ENCODE results near the gene TSPAN1. TPM values are rescaled to one million over a fixed set of nuclear protein-coding genes. Genes with fewer than 3 reads are reported as not detected.

Gene TSPAN1
- total RNA-seq, 1 donor from 2014 or later: 3.9 TPM

GRCh38 chr1:46186076-46186475 is 11.2 kb downstream of the TSPAN1 start:
- Histone ChIP-seq H3K36me3 (no peaks in the 10 kb centered on the region), H3K4me1 (peaks cover 62% of the 10 kb centered on the region), H3K27me3 (no peaks in the 10 kb centered on the region), H3K27ac (peak overlapping the region; percentile 78), H3K4me3 (no peak overlapping the region), H3K9me3 (no peaks in the 10 kb centered on the region)
- intact Hi-C loops (cut with DNase I): no loop called here
- TF ChIP-seq POLR2AphosphoS5 (IDR thresholded peaks at IDR 0.05; ENCODE audit: insufficient read depth in 1 of 2, low read depth in 1 of 2) (no peak), POLR2A (IDR thresholded peaks at IDR 0.05) (no peak), CTCF (IDR thresholded peaks at IDR 0.05) (no peak)
- DNase-seq (ENCODE audit: extremely low spot score in 2 of 2): no peak

- intact Hi-C loops (cut with DNase I): no loop called here
- Histone ChIP-seq H3K9me3 (no peaks in the 10 kb centered on the region), H3K36me3 (peaks cover 0 to 5% of the 10 kb centered on the region in 2 donors), H3K4me1 (peaks cover 52% of the 10 kb centered on the region), H3K27me3 (no peaks in the 10 kb centered on the region), H3K27ac (no peak overlapping the region), H3K4me3 (no peak overlapping the region)
- TF ChIP-seq CTCF (IDR thresholded peaks at IDR 0.05) (no peak), POLR2AphosphoS5 (IDR thresholded peaks at IDR 0.05; ENCODE audit: insufficient read depth in 1 of 2, low read depth in 1 of 2) (no peak), POLR2A (IDR thresholded peaks at IDR 0.05) (no peak)
- no peak for DNase-seq (ENCODE audit: extremely low spot score in 2 of 2)
Observed at GRCh38 chr1:46187106-46187869, 12.4 kb downstream of the TSPAN1 start.

DNA sequence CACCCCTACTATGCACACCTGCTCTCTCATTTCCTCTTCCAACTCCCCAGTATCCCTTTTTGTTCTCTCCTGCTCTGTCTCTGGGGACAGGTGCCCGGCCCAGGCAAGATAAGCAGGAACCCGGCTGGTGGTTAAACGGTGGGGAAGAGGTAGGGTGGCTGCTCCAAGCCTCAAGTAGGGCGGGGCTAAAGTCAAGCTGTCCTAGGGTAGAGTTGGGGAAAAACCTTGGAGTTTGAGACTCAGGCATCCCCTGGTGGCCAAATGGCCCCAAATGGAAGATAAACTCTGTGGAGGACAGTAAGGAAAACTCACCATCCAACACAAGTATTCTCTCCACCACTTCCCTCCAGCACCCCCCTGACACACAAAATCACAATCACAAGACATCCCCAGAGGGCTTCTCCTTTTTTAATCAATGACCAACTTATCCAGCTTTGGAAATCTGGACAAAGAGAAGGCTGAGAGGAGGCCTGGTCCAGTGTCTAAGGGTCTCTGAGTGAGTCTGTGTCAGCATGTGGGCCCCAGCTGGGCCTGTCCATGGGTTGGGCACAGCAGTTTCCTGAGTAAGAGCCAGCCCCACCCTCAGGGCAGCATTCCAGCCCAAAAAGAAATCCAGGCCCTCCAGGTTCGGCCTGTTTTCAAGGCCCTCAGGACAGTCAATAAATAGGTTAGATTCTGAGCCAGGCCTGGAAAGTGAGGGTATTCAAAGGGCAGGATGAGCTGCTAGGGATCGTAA is 13.6 kb downstream of the TSPAN1 start:
- Histone ChIP-seq H3K4me1 (peaks cover 40% of the 10 kb centered on the region), H3K9me3 (no peaks in the 10 kb centered on the region), H3K4me3 (no peak overlapping the region), H3K27me3 (no peaks in the 10 kb centered on the region), H3K27ac (peak overlapping the region; percentile 68), H3K36me3 (peaks cover 0 to 14% of the 10 kb centered on the region in 2 donors)
- intact Hi-C loops (cut with DNase I): no loop called here
- DNase-seq (ENCODE audit: extremely low spot score in 2 of 2): no peak
- TF ChIP-seq CTCF (IDR thresholded peaks at IDR 0.05) (no peak), POLR2AphosphoS5 (IDR thresholded peaks at IDR 0.05; ENCODE audit: insufficient read depth in 1 of 2, low read depth in 1 of 2) (no peak), POLR2A (IDR thresholded peaks at IDR 0.05) (no peak)

DNA sequence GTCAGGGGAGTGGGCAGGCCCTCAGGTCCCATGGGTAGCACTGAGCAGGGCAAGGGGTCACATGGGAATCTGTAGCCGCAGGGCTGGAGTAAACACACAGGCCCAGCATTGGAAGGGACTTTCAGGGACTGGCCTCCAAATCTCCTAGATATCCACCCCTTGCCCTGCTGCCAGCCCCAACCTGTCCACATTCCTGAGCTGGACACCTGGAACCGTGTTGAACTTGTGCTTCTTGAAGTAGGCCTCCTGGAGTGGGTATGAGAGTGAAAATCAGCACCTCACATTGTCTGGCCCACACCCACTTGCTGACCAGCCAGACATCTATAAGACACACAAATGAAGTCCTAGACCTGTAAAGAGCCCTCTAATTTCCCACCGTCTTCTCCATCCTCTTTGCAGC is 15.7 kb downstream of the TSPAN1 start:
- DNase-seq (ENCODE audit: extremely low spot score in 2 of 2): no peak
- intact Hi-C loops (cut with DNase I): no loop called here
- TF ChIP-seq CTCF (IDR thresholded peaks at IDR 0.05) (no peak), POLR2AphosphoS5 (IDR thresholded peaks at IDR 0.05; ENCODE audit: insufficient read depth in 1 of 2, low read depth in 1 of 2) (no peak), POLR2A (IDR thresholded peaks at IDR 0.05) (no peak)
- Histone ChIP-seq H3K4me1 (peaks cover 19% of the 10 kb centered on the region), H3K36me3 (peaks cover 0 to 25% of the 10 kb centered on the region in 2 donors), H3K27ac (no peak overlapping the region), H3K9me3 (no peaks in the 10 kb centered on the region), H3K27me3 (no peaks in the 10 kb centered on the region), H3K4me3 (no peak overlapping the region)

Measured in vagina (tissue), 2 donors.